ENCODE measurements around the gene ELK4.

The ELK4 gene

GRCh38 chr1:205593967-205594366 lies 37.8 kb downstream of the ELK4 start:
- no peak for DNase-seq

DNA sequence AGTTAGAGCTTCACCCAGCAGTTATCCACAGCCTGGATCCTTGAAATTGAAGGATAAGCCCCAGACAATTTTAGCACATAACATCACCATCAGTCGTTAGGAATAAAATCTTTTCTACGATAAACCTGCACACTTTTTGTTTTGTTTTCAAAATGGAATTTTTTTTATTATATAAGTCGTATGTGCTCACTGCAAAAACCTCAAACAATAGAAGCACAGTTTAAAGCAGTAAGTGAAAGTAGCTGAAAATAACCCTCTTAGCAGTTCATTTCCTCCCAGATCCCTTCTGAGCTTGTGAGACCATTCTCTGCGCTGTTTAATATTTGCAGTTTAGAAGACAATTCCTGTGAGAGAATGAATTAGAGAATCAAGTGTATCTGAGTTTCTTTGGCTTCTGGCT lies 38.3 kb downstream of the ELK4 start:
- DNase-seq = no peak

- no peak for DNase-seq
Measured at GRCh38 chr1:205592443-205593003, 39.3 kb downstream of the ELK4 start.

GRCh38 chr1:205591522-205592351 lies 40.1 kb downstream of the ELK4 start:
- DNase-seq = peak; percentile 81 to 96

DNA sequence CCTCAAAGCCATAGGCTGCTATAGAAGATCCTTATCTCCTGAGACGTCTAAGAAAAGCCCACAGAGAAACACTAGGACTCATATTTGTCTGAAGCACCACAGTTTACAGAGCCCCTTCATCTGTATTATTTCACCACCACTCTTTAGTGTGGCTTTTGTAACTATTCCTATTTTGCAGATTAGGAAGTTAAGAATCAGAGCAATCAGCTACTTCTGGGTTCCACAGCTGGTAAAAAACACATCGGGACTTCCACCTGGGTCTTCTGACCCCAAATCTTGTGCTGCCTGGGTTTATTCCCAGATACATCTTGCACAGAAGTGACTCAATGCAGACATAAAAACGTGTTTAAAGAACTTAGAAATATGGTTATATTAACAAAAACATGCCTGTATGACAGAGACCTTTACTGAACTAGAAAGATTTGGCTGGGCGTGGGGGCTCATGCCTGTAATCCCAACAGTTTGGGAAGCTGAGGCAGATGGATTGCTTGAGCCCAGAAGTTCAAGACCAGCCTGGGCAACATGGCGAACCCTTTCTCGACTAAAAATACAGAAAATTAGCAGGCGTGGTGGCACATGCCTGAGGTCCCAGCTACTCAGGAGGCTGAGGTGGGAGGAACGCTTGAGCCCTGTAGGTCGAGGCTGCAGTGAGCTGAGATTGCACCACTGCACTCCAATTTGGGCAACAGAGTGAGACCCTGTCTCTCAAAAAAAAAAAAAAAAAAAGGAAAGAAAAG lies 40.9 kb downstream of the ELK4 start:
- DNase-seq = peak in 1 of 2 donors; percentile 22

- DNase-seq = no peak
Measured at GRCh38 chr1:205590457-205590768, 41.4 kb downstream of the ELK4 start.

GRCh38 chr1:205589618-205590456 lies 42.0 kb downstream of the ELK4 start:
- DNase-seq = no peak

DNA sequence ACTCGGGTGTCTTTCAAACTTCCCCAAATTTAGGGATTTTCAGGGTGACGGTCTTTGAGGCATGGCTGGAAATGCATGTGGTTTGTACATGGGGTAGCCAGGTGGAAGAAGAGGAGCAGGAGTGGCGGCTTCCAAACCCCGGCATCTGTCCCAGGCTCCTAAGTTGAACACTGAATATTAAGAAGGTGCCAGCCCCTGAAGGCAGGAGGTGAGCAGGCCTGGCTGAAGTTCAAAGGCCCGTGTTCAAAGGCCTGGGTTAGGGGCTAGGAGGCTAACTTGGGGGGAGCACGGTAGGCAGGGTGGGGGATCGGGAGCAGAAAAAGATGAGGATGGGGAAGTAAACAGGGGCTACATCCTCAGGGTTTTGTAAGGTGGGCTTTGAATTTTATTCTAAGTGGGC lies 42.8 kb downstream of the ELK4 start:
- no peak for DNase-seq

DNA sequence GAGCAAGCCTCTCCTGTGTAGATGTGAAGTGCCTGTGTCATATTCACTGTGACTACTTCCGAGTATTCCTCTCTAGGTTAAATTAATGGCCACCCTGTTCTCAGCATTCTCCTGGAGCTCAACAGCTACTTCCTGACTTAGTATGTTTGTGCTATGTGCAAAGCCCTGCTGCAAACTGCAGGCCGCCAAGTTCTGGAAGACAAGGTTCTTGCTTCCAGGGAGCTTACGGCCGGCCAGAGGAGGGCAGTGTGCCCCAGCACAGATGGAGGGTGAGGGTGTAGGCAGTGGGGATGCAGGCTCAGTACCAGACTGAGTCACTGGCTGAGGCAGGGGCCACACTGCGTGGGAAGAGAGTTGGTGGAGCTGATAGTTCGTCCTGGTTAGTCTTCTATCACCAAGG lies 43.2 kb downstream of the ELK4 start:
- DNase-seq = peak; percentile 34 to 52

DNA sequence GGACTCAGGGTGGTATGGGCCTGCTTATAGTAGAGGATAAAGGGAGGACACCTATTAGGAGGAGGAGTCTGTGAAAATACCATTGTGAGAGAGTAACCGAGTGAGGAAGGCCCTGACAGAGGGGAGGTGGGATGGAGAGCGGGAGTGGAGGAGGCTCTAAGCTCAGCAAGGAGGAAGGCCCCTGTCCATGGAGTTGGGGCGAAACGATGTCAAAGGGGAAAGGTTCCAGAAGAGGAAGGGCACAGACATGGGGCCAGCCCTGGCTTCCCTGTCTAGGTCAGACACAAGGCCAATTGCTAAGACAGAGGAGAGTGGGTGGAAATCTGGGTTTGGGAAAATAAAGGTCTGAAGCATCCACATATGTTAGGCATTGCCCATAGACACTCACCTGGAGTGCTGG lies 44.2 kb downstream of the ELK4 start:
- DNase-seq = peak in 1 of 2 donors; percentile 25

GRCh38 chr1:205585835-205586785 lies 45.7 kb downstream of the ELK4 start:
- no peak for DNase-seq

DNA sequence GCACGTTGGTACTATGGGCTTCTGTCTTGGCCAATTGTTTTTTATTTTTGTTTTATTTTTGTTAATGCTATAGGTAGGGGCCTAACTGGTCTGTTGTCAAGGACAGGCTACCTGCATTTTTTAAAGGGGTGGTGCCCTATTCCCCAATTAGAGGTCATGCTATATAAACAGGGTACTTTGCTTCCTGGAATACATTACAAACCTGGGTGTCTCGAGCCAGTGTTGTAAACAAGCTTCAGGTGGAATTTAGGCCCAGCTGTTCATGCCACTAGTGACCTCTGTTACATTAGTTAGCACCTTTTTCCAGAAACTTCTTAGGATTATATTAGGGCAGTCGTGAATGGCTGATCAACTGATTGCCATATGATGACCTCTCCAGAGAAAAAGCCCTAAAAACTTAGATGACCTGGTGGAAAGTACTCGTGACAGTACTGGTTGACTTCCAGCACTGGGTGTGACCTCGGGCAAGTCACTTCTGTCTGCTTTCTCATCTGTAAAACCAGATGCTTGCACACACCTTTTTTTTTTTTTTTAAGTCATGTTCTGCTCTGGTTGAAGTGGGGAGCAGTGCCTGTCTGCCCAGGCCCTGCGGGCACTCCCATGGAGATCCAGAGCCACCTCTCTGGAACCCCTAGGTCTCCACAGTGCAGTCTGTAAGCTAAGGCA lies 46.5 kb downstream of the ELK4 start:
- DNase-seq = no peak

GRCh38 chr1:205584732-205585131 lies 47.1 kb downstream of the ELK4 start:
- no peak for DNase-seq

GRCh38 chr1:205583461-205584130 lies 48.2 kb downstream of the ELK4 start:
- no peak for DNase-seq

GRCh38 chr1:205582471-205583291 lies 49.1 kb downstream of the ELK4 start:
- DNase-seq = no peak

DNA sequence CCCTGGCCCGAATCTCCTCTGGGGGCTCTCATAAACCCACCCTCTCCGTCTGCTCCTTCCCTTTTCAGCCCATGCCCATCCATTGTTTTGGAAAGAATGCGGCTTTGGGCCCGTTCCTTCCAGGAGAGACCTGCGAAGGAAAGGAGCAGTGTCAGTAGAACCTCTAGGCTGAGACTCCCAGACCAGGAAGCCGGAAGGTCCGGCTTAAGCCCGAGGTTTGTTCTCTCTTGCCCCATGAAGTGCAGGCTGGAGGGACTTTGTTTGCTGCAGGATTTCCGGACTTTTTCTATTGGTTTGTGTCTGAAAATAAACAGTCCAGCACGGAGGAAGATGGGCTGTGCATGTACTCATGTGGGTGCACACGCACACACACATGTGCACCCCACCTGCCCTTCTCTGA lies 49.8 kb downstream of the ELK4 start:
- no peak for DNase-seq

DNA sequence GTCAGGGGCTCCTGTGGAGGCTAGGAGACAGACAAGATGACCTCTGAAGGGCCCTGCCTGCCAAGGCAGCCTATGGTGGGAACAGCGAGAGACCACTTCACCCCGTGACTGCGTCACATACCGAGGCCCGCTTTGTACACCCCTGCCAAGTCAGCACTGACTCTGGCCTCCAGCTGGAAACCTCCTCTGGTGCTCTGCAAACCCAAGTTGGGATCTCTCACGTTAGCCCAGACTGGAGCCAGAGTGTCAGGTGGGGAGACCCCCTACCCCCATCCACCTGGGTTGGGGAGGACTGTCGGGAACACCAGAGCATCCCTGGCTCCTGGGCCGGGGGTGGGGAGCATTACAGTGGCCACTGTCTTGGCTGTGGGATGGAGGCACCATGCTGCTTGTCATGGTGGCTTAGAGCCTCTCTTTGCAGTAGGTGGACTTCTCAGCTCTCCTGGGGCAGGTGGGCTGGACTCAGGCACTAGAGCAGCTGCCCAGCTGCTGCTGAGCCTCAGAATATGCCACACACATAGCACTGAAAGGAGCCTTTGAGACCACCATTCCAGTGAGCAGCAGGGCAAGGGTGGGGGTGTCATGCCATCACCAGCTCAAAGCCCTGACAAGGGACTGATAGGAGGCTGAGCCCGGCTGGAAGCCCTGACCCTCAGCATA lies 50.4 kb downstream of the ELK4 start:
- no peak for DNase-seq

GRCh38 chr1:205580923-205581180 lies 51.0 kb downstream of the ELK4 start:
- no peak for DNase-seq

- DNase-seq = no peak
Measured at GRCh38 chr1:205580140-205580922, 51.5 kb downstream of the ELK4 start.

All from inflammatory macrophage treated with lipopolysaccharide for 1 hour (primary cell).